ENCODE data around the gene LPXN.

- TF ChIP-seq, protein P1, sequence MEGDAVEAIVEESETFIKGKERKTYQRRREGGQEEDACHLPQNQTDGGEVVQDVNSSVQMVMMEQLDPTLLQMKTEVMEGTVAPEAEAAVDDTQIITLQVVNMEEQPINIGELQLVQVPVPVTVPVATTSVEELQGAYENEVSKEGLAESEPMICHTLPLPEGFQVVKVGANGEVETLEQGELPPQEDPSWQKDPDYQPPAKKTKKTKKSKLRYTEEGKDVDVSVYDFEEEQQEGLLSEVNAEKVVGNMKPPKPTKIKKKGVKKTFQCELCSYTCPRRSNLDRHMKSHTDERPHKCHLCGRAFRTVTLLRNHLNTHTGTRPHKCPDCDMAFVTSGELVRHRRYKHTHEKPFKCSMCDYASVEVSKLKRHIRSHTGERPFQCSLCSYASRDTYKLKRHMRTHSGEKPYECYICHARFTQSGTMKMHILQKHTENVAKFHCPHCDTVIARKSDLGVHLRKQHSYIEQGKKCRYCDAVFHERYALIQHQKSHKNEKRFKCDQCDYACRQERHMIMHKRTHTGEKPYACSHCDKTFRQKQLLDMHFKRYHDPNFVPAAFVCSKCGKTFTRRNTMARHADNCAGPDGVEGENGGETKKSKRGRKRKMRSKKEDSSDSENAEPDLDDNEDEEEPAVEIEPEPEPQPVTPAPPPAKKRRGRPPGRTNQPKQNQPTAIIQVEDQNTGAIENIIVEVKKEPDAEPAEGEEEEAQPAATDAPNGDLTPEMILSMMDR (IDR thresholded peaks at IDR 0.05; ENCODE audit: low read length), result no peak
- no peak for TF ChIP-seq EZH2 (IDR thresholded peaks at IDR 0.05; ENCODE audit: borderline replicate concordance, low read length)
These were observed 19.2 kb upstream of the LPXN start for GRCh38 chr11:58594826-58595225.

Measured in OCI-LY1 (cell line).